Cardiac fibroblast (primary cell): Measurements from ENCODE around the gene ZNF581.

Experiments
- DNase-seq, 2 donors: peaks; one replicate each; pipeline versions ENCODE4 v3.0.0 to v3.0.0-alpha.2; 2010; ENCODE audit warnings: low read depth in 2 of 2
- H3K4me3 ChIP-seq, 2 donors: replicated peaks in 1 of 2; 1 replicate in 1 of 2; 2 replicates in 1 of 2; pipeline ENCODE4 v1.5.1; 2011; ENCODE audit warnings: low read depth in 2 of 2, low read length in 2 of 2, mild to moderate bottlenecking in 2 of 2, moderate library complexity in 1 of 2
- CTCF ChIP-seq: IDR thresholded peaks from one replicate; pipeline ENCODE4 v1.5.1; 2011; ENCODE audit warnings: low read depth, mild to moderate bottlenecking, low read length, inconsistent platforms

The ZNF581 gene

GRCh38 chr19:55677572-55678028 is 34.2 kb downstream of the ZNF581 start:
- no peak for TF ChIP-seq CTCF
- DNase-seq, result no peak
- H3K4me3 ChIP-seq, result no peak overlapping the region

GRCh38 chr19:55678121-55678671 is 34.7 kb downstream of the ZNF581 start:
- DNase-seq, result no peak
- TF ChIP-seq CTCF, result no peak
- no peak overlapping the region for H3K4me3 ChIP-seq

GRCh38 chr19:55679343-55680257 is 36.2 kb downstream of the ZNF581 start:
- no peak overlapping the region for H3K4me3 ChIP-seq
- peak in 1 of 2 donors; percentile 67 for DNase-seq
- TF ChIP-seq CTCF, result no peak

- no peak for DNase-seq
- no peak for TF ChIP-seq CTCF
- no peak overlapping the region for H3K4me3 ChIP-seq
Observed at GRCh38 chr19:55680339-55681130, 37.1 kb downstream of the ZNF581 start.

GRCh38 chr19:55681131-55682092 is 38.0 kb downstream of the ZNF581 start:
- DNase-seq, result no peak
- no peak for TF ChIP-seq CTCF
- no peak overlapping the region for H3K4me3 ChIP-seq
